A673 (cell line): ENCODE results near the gene CNTD1.

Experiments used
- CTCF ChIP-seq: fragments of 300-800, 200-600 bp; sonication (generic); conservative IDR thresholded peaks from 2 replicates; pipeline ENCODE4 v1.5.1; 2017; ENCODE audit warnings: low read depth, mild to moderate bottlenecking, antibody characterized with exemption, low read length, moderate library complexity, mixed read lengths
- EZH2 ChIP-seq: fragments of 200-600 bp; sonication (generic); IDR thresholded peaks from 2 replicates; pipeline ENCODE4 v1.6.1; 2017; ENCODE audit warnings: borderline replicate concordance, low read depth, mild to moderate bottlenecking, mixed read lengths, antibody characterized with exemption, low read length; ENCODE audit not compliant: poor library complexity, severe bottlenecking

GRCh38 chr17:42855048-42855596 is 56.5 kb downstream of the CNTD1 start:
- TF ChIP-seq CTCF (no peak), EZH2 (no peak)
